OCI-LY3 (cell line): ENCODE measurements around the gene PABPN1L.

Experiments
- EZH2phosphoT487 ChIP-seq: fragments of 200-600 bp; shearing (Covaris generic); IDR thresholded peaks from 2 replicates; pipeline ENCODE4 v1.6.1; 2018; ENCODE audit warnings: antibody characterized with exemption, mixed run types, low read depth
- TF ChIP-seq, protein P1 (sequence below): fragments of 200-600, 300-600 bp; sonication (generic); IDR thresholded peaks from 2 replicates; pipeline ENCODE4 v1.5.1; 2014; ENCODE audit warnings: antibody characterized with exemption, low read length, low read depth

DNA sequence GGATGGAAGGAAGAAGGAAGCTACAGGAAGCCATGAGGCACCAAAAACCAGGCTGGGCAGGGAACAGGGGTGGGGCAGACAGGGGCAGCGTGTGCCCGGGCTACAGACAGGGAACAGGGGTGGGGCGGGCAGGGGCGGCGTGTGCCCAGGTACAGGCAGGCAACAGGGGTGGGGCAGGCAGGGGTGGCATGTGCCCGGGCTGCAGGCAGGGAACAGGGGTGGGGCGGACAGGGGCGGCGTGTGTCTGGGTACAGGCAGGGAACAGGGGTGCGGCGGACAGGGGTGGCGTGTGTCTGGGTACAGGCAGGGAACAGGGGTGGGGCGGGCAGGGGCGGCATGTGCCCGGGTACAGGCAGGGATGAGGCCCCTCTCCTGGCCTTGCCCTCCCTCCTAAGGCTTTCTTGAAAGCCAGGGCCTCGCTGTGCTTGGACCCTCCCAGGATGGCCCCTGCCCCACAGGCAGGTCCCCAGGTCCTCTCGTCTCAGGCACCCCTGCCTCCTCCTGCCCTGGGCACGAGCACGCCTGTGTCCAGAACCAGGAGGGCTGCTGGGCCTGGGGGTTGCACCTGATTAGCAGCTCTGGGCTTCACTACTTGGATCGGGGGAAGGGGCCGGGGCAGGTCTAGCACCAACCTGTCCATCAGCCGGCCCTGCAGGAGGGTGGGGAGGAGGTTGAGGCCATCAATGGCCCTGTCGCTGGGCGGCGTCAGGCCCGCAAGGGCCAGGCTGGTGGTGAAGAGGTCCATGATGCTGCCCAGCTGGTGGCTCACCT lies 40.2 kb downstream of the PABPN1L start:
- TF ChIP-seq, protein P1, sequence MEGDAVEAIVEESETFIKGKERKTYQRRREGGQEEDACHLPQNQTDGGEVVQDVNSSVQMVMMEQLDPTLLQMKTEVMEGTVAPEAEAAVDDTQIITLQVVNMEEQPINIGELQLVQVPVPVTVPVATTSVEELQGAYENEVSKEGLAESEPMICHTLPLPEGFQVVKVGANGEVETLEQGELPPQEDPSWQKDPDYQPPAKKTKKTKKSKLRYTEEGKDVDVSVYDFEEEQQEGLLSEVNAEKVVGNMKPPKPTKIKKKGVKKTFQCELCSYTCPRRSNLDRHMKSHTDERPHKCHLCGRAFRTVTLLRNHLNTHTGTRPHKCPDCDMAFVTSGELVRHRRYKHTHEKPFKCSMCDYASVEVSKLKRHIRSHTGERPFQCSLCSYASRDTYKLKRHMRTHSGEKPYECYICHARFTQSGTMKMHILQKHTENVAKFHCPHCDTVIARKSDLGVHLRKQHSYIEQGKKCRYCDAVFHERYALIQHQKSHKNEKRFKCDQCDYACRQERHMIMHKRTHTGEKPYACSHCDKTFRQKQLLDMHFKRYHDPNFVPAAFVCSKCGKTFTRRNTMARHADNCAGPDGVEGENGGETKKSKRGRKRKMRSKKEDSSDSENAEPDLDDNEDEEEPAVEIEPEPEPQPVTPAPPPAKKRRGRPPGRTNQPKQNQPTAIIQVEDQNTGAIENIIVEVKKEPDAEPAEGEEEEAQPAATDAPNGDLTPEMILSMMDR, result no peak
- TF ChIP-seq EZH2phosphoT487, result no peak
